Measurements from ENCODE around the gene FKBP1B.

GRCh38 chr2:24106786-24107185 lies 57.2 kb downstream of the FKBP1B start:
- TF ChIP-seq CTCF (IDR thresholded peaks at IDR 0.05; ENCODE audit: extremely low read depth in 1 of 2, insufficient read depth in 1 of 2, low read depth in 1 of 2, low read length in 2 of 2) (no peak), MAX (IDR thresholded peaks at IDR 0.05; ENCODE audit: insufficient read depth, insufficient read length) (no peak), POLR2AphosphoS5 (IDR thresholded peaks at IDR 0.05; ENCODE audit: insufficient read depth, low read depth, low read length) (no peak), POLR2A (IDR thresholded peaks at IDR 0.05; ENCODE audit: low read depth, low read length) (no peak), EZH2 (IDR thresholded peaks at IDR 0.05; ENCODE audit: borderline replicate concordance, low read depth, low read length, severe bottlenecking) (no peak), FOS (IDR thresholded peaks at IDR 0.05; ENCODE audit: borderline replicate concordance, insufficient read depth, low read length) (no peak), GATA2 (IDR thresholded peaks at IDR 0.05; ENCODE audit: insufficient read depth, insufficient read length, low read depth, low read length) (no peak)
